Myometrial cell (primary cell): ENCODE measurements around the gene GAGE13. TPM values are rescaled to one million over a fixed set of nuclear protein-coding genes. Genes with fewer than 3 reads are reported as not detected.

Experiments used
- total RNA-seq: library from RNA; depleted of rRNA; stranded (reverse); fragments of >200 nt; gene quantifications from 2 replicates; pipeline ENCODE4 v1.2.3, GENCODE V29; 2015

GAGE13 gene, protein sequence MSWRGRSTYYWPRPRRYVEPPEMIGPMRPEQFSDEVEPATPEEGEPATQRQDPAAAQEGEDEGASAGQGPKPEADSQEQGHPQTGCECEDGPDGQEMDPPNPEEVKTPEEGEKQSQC
- not detected in 2 replicates for total RNA-seq

DNA sequence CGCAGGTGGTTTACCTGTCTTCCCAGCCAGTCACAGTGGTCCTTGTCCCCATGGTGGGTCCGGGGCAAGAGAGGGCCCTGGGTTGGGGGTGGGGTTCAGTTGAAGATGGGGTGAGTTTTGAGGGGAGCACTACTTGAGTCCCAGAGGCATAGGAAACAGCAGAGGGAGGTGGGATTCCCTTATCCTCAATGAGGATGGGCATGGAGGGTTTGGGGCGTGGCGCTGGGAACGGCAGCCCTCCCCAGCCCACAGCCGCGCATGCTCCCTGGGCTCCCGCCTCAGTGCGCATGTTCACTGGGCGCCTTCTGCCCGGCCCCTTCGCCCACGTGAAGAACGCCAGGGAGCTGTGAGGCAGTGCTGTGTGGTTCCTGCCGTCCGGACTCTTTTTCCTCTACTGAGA, at the start of gene GAGE13:
TSS of gene GAGE13 (plus strand) at position 301 of the 400 bp plus-strand sequence. CDS start 1,156 bp downstream, outside the sequence.

DNA sequence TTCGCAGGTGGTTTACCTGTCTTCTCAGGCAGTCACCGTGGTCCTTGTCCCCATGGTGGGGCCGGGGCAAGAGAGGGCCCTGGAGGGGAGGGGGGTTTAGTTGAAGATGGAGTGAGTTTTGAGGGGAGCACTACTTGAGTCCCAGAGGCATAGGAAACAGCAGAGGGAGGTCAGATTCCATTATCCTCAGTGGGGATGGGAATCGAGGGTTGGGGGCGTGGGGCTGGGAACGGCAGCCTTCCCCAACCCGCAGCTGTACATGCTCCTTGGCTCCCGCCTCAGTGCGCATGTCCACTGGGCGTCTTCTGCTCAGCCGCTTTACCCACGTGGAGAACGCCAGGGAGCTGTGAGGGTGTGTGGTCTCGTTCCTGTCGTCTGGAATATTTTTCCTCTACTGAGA, 28.0 kb upstream of the GAGE13 start, which contains the start of gene GAGE10:
TSS of gene GAGE10 (plus strand) at position 301 of the 400 bp plus-strand sequence. CDS start 1,214 bp downstream, outside the sequence.

DNA sequence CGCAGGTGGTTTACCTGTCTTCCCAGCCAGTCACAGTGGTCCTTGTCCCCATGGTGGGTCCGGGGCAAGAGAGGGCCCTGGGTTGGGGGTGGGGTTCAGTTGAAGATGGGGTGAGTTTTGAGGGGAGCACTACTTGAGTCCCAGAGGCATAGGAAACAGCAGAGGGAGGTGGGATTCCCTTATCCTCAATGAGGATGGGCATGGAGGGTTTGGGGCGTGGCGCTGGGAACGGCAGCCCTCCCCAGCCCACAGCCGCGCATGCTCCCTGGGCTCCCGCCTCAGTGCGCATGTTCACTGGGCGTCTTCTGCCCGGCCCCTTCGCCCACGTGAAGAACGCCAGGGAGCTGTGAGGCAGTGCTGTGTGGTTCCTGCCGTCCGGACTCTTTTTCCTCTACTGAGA, 9.6 kb upstream of the GAGE13 start, which contains the start of gene GAGE12J:
TSS of gene GAGE12J (plus strand) at position 301 of the 400 bp plus-strand sequence. CDS start 1,157 bp downstream, outside the sequence.

Other genes with a start within 250 kb of the GAGE13 start
- gene GPKOW, start 207.8 kb upstream of the GAGE13 start, total RNA-seq, result 27.4 and 34.4 TPM in 2 replicates
- gene MAGIX, start 168.8 kb upstream of the GAGE13 start, total RNA-seq, result 1.4 and 6.3 TPM in 2 replicates
- gene PLP2, start 159.7 kb upstream of the GAGE13 start, total RNA-seq, result 118 TPM in 2 replicates
- 5.8 and 8.5 TPM in 2 replicates for gene PRICKLE3, start 145.2 kb upstream of the GAGE13 start, total RNA-seq
- 0.29 TPM in 1 of 2 replicates, not detected in the other for gene SYP, start 131.4 kb upstream of the GAGE13 start, total RNA-seq
- not detected in 2 replicates for gene CACNA1F, start 98.2 kb upstream of the GAGE13 start, total RNA-seq
- 16.5 and 24.5 TPM in 2 replicates for gene CCDC22, start 96.1 kb upstream of the GAGE13 start, total RNA-seq
- not detected in 2 replicates for gene FOXP3, start 66.9 kb upstream of the GAGE13 start, total RNA-seq
- 0.58 and 8.2 TPM in 2 replicates for gene PPP1R3F, start 61.8 kb upstream of the GAGE13 start, total RNA-seq
- not detected in 2 replicates for gene GAGE10, start 27.9 kb upstream of the GAGE13 start, total RNA-seq
- gene GAGE12J, start 9.5 kb upstream of the GAGE13 start, total RNA-seq, result not detected in 2 replicates
- gene GAGE12C, start 200.6 kb downstream of the GAGE13 start, total RNA-seq, result not detected in 2 replicates
- not detected in 2 replicates for gene GAGE12D, start 210.2 kb downstream of the GAGE13 start, total RNA-seq
- gene GAGE12E, start 219.7 kb downstream of the GAGE13 start, total RNA-seq, result not detected in 2 replicates
- gene GAGE12F, start 229.3 kb downstream of the GAGE13 start, total RNA-seq, result not detected in 2 replicates
- gene GAGE12G, start 238.8 kb downstream of the GAGE13 start, total RNA-seq, result not detected in 2 replicates
- not detected in 2 replicates for gene GAGE12H, start 248.4 kb downstream of the GAGE13 start, total RNA-seq